GM18502 (cell line): Measurements from ENCODE around the gene WDR93.
"Not testable (repeated sequence)": the region's sequence is repeated elsewhere in the genome, so short reads cannot be mapped to it uniquely, and the experiment has no call there.

Source experiments
- ATAC-seq: cut with Tn5 transposase; IDR thresholded peaks from one replicate; pipeline ENCODE4 v1.9.1; 2021; ENCODE audit warnings: mild to moderate bottlenecking; ENCODE audit not compliant: unreplicated experiment, poor library complexity

The WDR93 gene

DNA sequence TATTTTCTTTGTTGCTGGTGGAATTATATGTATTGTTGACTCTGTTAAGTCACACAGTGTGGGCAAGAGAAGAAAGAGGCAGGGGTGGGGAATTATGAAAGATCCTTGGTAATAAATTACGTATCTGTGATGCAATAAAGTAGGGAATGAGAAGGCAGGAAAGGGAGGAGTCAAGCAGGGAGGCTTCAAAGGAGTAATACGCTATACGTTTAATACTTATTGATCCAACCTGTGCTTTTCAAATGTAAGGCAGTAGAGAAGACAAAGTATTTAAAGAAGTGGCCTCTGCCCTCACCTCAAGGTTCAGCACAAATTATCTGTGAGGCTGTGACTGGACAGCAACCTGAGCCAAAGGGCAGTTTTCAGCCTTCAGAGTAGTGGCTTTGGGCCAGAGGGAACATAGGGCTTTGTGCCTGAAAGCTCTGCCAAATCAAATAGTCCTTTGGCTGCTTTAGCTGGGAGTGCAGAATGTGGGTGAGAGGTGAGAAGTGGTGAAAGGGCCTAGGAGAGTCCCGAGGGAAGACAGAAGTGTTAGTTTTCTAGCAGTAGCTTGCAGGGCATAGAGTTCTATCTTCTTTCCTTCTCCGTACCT is 10.2 kb upstream of the WDR93 start:
- ATAC-seq: no peak

DNA sequence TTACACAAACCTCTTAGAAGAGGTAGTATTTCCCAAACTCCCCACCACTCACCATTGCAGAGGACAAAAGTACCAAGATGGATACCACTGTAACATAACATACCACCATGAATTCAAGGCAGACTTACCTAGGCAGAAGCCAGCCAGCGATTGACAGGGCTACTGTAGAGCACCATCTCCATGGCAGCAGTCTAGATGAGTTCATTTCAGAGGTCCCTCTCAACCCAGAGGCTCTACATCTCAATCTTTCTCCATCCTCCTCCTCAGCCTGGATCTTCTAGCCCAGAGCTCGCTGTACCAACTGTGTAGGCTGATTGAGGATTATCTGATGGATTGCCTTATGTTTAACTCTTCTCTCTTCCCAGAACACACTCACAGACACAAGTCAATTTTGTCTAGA is 9.5 kb upstream of the WDR93 start:
- no peak for ATAC-seq

DNA sequence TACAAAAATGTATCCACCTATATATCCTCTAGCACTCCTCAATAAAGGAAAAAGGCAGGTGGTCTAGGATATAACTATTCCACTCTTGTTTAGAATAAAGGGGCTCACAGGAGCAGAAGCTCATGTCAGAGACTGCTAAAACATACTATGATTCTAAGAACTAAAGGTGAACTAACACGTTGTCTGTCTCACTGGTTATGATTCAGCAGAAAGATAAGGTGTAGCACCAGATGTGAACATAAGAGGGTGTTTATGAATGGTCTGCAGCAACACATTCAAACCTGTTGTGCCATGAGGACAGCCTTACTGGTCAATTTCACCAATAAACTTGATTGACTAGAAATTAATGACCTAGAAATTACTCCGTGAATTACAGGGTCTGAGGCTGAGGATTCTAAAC is 4.6 kb upstream of the WDR93 start:
- no peak for ATAC-seq

GRCh38 chr15:89686522-89686921 is 4.1 kb upstream of the WDR93 start:
- no peak for ATAC-seq

GRCh38 chr15:89689930-89690275 is 708 bp upstream of the WDR93 start:
- ATAC-seq: not testable (repeated sequence)

DNA sequence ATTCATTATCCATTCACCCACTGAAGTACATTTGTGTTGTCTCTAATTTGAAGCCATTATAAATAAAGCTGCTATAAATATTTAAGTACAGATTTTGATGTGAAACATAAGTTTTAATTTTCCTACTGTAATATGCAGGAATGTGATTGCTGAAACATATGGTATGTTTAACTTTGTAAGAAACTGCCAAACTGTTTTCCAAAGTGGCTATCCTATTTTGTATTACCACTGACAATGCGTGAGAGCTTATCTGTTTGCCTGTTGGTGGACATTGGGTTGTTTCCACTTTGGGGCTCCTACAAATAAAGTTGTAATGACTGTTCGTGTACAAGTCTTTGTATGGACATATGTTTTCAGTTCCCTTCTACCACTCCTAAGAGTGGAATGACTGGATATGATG is 2.5 kb downstream of the WDR93 start:
- no peak for ATAC-seq

DNA sequence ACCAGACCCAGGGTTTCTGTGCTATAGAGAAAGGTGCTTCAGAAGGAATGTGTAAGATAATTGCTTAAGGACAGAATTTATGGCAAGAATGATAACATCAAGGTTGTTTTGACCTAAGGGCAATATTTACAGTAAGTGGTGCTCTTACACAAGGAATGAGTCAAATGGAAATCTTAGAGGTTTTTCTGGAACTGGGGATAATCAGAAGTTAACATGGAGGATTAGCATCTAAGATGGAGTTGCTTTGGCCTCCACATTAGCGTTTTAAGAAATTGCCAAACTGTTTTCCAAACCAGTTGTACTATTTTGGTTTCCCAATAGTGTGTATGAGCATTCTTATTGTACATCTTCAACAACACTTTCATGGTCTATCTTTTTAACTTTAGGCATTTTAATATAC is 3.1 kb downstream of the WDR93 start:
- no peak for ATAC-seq

DNA sequence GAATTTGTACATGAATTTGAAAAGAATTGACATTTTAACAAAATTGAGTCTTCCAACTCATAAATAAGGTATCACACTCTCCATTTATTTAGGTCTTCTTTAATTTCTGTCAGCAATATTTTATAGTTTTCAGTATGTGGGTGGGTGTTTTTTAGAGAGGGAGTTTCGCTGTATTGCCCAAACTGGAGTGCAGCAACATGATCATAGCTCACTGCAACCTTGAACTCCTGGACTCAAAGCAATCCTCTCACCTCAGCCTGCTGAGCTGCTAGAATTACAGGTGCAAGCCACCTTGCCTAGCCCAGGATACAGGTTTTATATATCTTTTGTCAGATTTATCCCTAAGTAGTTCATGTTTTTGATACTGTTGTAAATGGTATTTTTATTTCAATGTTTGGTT is 4.6 kb downstream of the WDR93 start:
- no peak for ATAC-seq

DNA sequence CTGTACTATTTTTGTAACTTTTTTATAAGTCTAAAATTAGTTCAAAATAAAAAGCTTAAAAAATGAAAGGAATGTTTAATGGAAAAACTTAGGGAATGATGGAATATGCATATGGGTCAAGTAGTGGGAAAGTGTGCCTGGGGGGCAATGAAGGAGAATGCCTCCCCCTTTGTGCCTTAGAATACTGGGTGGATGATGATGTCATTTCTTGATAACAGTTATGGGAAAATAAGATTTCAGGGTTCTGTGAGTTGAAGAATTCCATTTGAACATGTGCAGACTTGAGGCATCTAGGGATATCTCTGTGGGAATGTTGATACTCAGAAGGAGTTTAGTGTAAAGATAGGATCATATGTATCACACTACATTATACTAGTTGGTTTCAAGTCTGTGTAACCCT is 13.8 kb downstream of the WDR93 start:
- ATAC-seq: no peak

- ATAC-seq: no peak
These were observed 17.0 kb downstream of the WDR93 start for GRCh38 chr15:89707577-89707976.

DNA sequence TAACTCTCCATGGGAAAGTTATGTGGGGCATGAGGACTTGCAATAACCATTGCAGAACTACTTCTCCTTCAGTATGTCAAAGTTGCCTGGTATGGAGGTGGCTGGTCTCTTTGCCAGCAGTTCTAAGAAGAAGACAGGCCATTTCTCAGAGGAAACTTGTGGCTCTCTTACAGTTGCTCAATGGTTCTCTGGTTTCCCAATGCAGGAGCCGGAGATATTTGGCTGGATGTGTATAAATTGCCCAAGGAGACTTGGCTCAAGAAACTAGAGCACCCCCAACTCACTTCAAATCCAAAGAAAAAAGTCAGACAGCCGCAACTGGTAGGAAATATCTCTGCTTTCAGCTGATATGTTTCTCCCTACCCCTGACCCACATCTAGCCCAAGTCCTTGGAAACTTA is 24.2 kb downstream of the WDR93 start:
- ATAC-seq: no peak

- ATAC-seq: no peak
These were observed 32.4 kb downstream of the WDR93 start for GRCh38 chr15:89723031-89723430.

- no peak for ATAC-seq
These were observed 34.0 kb downstream of the WDR93 start for GRCh38 chr15:89724621-89725020.

GRCh38 chr15:89725064-89725463 is 34.5 kb downstream of the WDR93 start:
- no peak for ATAC-seq

GRCh38 chr15:89728254-89728653 is 37.6 kb downstream of the WDR93 start:
- no peak for ATAC-seq

DNA sequence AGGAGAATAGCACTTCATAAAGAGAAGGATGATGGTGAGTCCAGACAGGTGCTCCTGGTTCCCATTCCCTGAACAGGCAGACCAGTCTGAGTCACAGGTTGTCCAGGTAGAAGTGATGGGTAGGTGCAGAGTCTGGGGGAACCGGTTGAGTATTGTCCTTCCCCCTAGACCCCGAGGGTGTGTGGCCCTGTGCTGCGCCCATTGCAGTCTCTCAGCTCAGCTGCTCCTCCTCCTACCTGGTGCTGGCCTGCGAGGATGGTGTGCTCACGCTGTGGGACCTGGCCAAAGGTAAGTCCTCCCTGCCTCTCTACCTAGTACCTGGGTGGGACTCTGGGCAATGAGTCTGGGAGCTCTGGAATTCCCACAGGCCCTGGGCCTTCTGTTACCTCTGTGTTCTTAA is 40.7 kb downstream of the WDR93 start:
- ATAC-seq: no peak

- ATAC-seq: no peak
These were observed 42.0 kb downstream of the WDR93 start for GRCh38 chr15:89732451-89733172.

- ATAC-seq: no peak
These were observed 45.2 kb downstream of the WDR93 start for GRCh38 chr15:89735773-89736172.

GRCh38 chr15:89740137-89740536 is 49.5 kb downstream of the WDR93 start:
- ATAC-seq: peak; percentile 68

DNA sequence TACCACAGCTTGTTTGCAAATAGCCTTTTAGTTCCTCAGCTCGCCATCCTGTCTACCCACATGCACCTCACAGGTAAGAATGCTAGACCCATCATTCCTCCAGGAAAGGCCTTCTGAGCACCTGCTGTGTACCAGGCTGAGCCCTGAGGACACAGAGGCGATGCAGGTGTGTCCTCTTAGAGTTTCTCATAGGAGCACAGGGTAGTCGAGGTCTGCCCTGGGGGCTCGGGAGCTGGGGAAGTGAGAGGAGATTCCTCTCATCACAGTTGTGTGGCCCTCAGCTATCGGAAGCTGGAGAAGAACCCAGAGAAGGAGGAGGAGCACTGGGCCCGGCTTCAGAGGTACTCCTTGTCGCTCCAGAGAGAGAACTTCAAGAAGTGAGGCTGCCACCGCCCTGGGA is 52.4 kb downstream of the WDR93 start:
- ATAC-seq: no peak

GRCh38 chr15:89743594-89743993 is 53.0 kb downstream of the WDR93 start:
- no peak for ATAC-seq

DNA sequence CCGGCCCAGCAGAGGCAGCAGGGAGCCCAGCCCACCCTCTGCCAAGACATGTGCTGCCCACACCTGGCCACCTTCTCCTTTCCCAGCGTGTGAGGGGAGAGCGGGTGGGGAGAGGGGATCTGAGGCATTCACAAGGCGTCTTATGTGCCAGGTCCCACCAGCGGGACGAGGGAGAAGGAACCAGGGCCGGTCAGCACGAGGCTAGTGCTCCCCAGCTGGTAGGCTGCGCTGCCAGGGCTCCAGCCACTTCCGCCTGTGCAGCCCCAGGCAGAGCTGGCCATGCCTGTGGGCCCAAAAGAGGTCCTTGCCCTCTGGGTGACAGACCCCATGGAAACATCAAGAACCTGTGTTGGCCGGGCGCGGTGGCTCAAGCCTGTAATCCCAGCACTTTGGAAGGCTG is 54.5 kb downstream of the WDR93 start:
- ATAC-seq: no peak
